KMS-11 (cell line): ENCODE data around the gene ARID4A.

ENCODE experiments used
- H2AFZ ChIP-seq: fragments of 200-600 bp; sonication (generic); 2 replicates; pipeline ENCODE4 v1.6.1; 2016; ENCODE audit warnings: antibody characterized with exemption, mixed run types, low read depth
- H3K27ac ChIP-seq: fragments of 200-600 bp; sonication (generic); 2 replicates; pipeline ENCODE4 v1.6.1; 2016; ENCODE audit warnings: mild to moderate bottlenecking, mixed run types
- H3K27me3 ChIP-seq: fragments of 200-600 bp; sonication (generic); 2 replicates; pipeline ENCODE4 v1.6.1; 2017; ENCODE audit warnings: mild to moderate bottlenecking, low read depth, mixed run types, moderate library complexity; ENCODE audit not compliant: insufficient read depth
- H3K36me3 ChIP-seq: fragments of 200-600 bp; sonication (generic); 2 replicates; pipeline ENCODE4 v1.6.1; 2017; ENCODE audit warnings: mild to moderate bottlenecking, mixed run types; ENCODE audit not compliant: insufficient read depth
- H3K4me1 ChIP-seq: fragments of 200-600 bp; sonication (generic); 2 replicates; pipeline ENCODE4 v1.6.1; 2016; ENCODE audit warnings: mild to moderate bottlenecking, low read depth, mixed run types; ENCODE audit not compliant: poor library complexity, severe bottlenecking
- H3K4me2 ChIP-seq: fragments of 200-600 bp; sonication (generic); 2 replicates; pipeline ENCODE4 v1.7.0; 2016; ENCODE audit warnings: mild to moderate bottlenecking, mixed run types
- H3K4me3 ChIP-seq: fragments of 200-600 bp; sonication (generic); IDR thresholded peaks from 2 replicates; pipeline ENCODE4 v1.6.1; 2017; ENCODE audit warnings: low read depth, low read length, mixed read lengths; ENCODE audit not compliant: insufficient read depth
- H3K79me2 ChIP-seq: fragments of 200-600 bp; sonication (generic); 2 replicates; pipeline ENCODE4 v1.6.1; 2016; ENCODE audit warnings: low read depth, mixed run types; ENCODE audit not compliant: insufficient read depth
- H3K9ac ChIP-seq: fragments of 200-600 bp; sonication (generic); 2 replicates; pipeline ENCODE4 v1.6.1; 2016; ENCODE audit warnings: mild to moderate bottlenecking, mixed run types
- H4K20me1 ChIP-seq: fragments of 200-600 bp; sonication (generic); 2 replicates; pipeline ENCODE4 v1.6.1; 2016; ENCODE audit warnings: mild to moderate bottlenecking, mixed run types; ENCODE audit not compliant: insufficient read depth
- CTCF ChIP-seq: fragments of 200-600 bp; sonication (generic); conservative IDR thresholded peaks from 2 replicates; pipeline ENCODE4 v1.6.1; 2017; ENCODE audit warnings: low read depth, mild to moderate bottlenecking, antibody characterized with exemption, low read length, moderate library complexity, mixed read lengths

ARID4A gene

GRCh38 chr14:58309086-58309485 is 10.7 kb downstream of the ARID4A start:
- no peaks in the 10 kb centered on the region for H4K20me1 ChIP-seq
- H3K4me2 ChIP-seq, result no peak overlapping the region
- H3K4me3 ChIP-seq, result no peak overlapping the region
- no peaks in the 10 kb centered on the region for H3K36me3 ChIP-seq
- H2AFZ ChIP-seq, result no peak overlapping the region
- H3K27ac ChIP-seq, result no peak overlapping the region
- H3K27me3 ChIP-seq, result no peaks in the 10 kb centered on the region
- TF ChIP-seq CTCF, result no peak
- no peaks in the 10 kb centered on the region for H3K79me2 ChIP-seq
- H3K9ac ChIP-seq, result no peak overlapping the region
- H3K4me1 ChIP-seq, result no peaks in the 10 kb centered on the region

- H3K27ac ChIP-seq, result no peak overlapping the region
- H3K4me3 ChIP-seq, result no peak overlapping the region
- no peak for TF ChIP-seq CTCF
- H3K27me3 ChIP-seq, result no peaks in the 10 kb centered on the region
- H3K9ac ChIP-seq, result no peak overlapping the region
- no peaks in the 10 kb centered on the region for H3K4me1 ChIP-seq
- H3K36me3 ChIP-seq, result no peaks in the 10 kb centered on the region
- H2AFZ ChIP-seq, result no peak overlapping the region
- no peak overlapping the region for H3K4me2 ChIP-seq
- no peaks in the 10 kb centered on the region for H4K20me1 ChIP-seq
- no peaks in the 10 kb centered on the region for H3K79me2 ChIP-seq
These were observed 15.3 kb downstream of the ARID4A start for GRCh38 chr14:58313699-58314098.

- Histone ChIP-seq H3K36me3 (no peaks in the 10 kb centered on the region), H3K4me3 (no peak overlapping the region), H3K4me2 (no peak overlapping the region), H3K4me1 (no peaks in the 10 kb centered on the region), H2AFZ (no peak overlapping the region), H3K79me2 (no peaks in the 10 kb centered on the region), H4K20me1 (no peaks in the 10 kb centered on the region), H3K27ac (no peak overlapping the region), H3K27me3 (no peaks in the 10 kb centered on the region), H3K9ac (no peak overlapping the region)
- TF ChIP-seq CTCF, result no peak
These were observed 17.3 kb downstream of the ARID4A start for GRCh38 chr14:58315606-58316005.

- no peak overlapping the region for H3K4me2 ChIP-seq
- TF ChIP-seq CTCF, result no peak
- H3K79me2 ChIP-seq, result no peaks in the 10 kb centered on the region
- no peak overlapping the region for H3K4me3 ChIP-seq
- peaks cover 10% of the 10 kb centered on the region for H3K4me1 ChIP-seq
- no peak overlapping the region for H3K9ac ChIP-seq
- H3K36me3 ChIP-seq, result no peaks in the 10 kb centered on the region
- H4K20me1 ChIP-seq, result no peaks in the 10 kb centered on the region
- H3K27ac ChIP-seq, result no peak overlapping the region
- no peak overlapping the region for H2AFZ ChIP-seq
- H3K27me3 ChIP-seq, result no peaks in the 10 kb centered on the region
These were observed 28.7 kb downstream of the ARID4A start for GRCh38 chr14:58327019-58327418.
